ENCODE results near the gene MZF1.

MZF1 gene

DNA sequence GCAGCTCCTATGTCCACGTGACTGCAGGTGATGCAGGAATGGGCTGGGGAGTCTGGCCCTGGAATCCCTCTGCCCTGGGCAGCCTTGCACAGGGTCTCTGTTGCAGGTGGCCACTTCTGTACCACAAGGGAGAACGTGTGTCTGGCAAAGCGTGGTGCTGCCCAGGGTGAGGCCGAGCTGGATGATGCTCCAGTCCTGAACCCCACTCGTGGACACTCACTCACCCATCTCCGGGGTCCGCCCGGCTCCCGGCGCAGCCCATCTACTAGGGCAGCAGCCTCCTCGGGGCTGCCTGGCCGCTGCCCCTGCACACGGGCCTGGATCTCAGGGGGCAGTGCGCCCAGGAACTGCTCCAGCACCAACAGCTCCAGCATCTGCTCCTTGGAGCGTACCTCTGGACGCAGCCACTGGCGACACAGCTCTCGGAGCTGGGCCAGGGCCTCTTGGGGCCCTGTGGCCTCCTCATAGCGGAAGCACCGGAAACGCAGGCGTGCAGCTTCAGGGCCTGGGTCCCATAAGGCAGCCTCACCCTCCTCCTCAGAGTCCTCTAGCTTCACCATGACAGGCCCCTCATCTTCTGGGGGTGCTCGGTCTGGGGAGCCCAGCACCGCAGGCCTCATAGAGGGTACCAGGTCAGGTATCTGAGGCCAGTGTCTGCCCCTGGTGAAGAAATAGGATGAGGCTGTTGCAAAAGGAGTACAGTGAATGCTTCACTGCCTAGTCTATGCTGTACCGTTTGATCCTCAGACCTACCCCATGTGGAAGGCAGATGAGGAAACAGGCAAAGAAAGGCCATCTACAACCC lies 2.2 kb downstream of the MZF1 start:
- no peak for DNase-seq (ENCODE audit: low spot score)

DNA sequence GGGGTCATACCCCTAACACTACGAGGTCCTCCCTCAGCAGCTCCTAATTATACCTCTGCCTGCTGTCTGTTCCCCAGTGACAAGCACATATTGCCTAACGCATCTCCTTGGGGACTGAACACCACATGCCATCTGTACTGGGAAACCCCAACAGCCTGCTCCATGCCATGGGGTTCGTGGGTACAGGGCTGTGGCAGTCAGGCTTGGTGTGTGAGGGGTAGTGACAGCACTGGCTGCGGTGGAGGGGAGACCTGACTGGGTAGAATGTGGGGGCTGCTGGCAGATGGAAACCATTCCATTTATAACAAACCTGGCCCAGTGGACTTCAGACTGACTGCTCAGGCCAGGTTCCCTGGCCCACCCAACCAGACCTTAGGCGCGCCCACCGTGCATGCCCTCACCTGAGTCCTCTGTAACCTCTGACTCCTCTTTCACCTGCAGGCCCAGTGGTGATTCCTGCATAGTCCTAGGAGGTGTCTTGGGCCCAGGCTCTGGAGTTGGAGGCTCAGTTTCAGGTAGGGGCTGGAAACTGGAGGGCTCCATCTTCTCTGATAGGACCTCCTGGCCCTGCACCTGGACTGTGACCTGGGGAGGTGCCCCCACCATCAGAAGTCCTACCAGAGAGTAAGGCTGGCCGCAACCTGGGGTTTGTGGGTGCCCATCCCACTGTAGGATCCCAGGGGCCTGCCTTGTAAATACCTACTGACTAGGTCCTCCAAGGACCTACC lies 3.0 kb downstream of the MZF1 start:
- DNase-seq (ENCODE audit: low spot score): no peak

DNA sequence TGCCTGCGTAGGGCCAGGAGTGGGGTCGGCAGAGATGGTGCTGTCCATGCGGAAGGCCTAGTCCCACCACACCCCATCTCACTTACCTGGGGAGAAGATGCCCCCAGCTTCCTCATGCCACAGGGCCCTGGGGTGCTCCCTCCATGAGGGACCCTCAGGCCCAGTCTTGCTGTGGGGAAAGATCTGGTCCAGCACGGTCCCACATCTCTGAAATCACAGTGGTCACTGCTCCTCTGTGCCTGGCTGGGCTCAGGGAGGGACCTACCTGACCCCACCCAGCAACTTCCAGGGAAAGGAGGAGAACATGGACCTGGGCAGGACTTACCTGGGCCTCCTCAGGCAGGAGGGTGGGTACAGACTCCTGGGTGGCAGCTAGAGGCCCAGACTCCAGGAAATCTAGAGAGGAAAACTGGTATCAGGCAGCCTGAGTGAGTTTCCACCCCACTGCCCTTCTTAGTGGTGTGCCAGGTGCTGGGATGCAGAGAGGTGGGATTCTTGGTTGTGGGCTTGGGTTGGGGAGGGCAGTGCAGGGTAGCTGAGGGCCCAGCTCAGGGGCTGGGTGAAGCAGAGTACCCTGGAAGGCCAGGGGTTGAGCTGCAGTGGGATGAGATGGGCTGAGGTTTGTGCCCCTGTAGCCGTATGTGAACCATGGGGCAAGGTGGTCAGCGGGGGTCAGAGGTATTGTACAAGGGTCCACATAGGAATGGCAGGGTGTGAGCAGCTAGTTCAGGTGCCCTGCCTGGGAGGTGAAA lies 3.8 kb downstream of the MZF1 start:
- no peak for DNase-seq (ENCODE audit: low spot score)

DNA sequence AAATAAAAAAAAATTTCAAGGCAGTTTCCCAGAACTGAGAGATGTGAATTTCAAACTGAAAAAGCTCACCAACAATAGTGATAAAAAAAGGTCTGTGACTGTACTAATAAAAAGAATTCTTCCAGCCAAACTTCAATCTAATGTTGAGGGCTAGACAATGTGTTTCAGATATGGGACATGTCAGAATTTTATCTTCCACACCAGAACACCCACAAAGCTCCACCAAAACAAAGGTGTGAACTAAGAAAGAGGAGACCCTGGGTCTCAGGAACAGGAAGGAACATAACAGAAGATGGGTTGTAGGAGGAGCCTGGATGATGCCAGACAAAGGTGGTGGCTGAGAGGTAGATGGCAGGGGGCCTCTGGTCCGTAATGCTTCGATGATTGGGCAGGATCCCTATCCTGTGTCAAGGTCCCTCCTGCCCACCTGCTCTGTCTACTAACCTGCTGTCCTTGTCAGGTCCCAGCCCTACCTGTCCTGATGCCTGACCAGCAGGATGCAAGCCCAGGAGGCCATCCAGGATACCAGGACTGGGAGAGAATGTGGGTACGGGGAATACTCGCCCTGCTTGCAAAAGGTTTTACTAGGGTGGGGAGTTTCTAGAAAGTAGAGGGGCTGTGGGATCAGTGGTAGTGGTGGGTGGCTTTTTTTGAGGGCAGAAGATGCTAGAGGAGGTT lies 4.5 kb downstream of the MZF1 start:
- no peak for DNase-seq (ENCODE audit: low spot score)

DNA sequence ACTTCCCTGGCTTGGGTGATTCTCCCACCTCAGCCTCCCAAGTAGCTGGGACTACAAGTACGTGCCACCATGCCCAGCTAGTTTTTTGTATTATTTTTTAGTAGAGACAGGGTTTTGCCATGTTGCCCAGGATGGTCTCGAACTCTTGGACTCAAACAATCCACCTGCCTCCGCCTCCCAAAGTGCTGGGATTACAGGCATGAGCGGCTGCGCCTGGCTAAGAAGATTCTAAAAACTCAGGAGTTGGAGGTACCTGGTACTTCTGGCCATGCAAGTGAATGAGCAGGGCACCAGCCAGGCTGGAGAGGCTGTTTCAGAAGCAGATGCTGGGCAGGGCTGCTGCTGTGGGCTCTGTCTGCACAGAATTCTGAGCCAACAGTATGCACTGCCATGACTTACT lies 6.1 kb downstream of the MZF1 start:
- DNase-seq (ENCODE audit: low spot score): no peak

DNA sequence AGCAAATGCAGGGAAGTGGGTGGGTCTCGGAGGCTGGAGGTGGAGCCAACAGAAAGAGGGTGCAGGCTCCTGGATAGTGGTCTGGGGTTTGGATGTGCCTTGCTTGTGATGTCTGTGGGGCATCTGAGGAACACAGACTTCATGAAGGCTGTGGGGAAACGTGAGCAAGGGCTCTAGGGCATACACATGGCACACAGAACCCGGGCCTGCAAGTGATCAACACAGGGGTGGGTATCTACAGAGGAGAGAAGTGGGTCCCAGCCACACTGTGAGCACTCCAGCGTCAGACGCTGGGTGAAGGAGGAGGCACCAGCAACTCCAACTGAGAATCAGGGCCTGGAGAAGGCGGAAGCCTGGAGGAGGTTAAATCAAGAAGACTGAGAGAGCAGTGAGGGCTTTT lies 9.3 kb downstream of the MZF1 start:
- no peak for DNase-seq (ENCODE audit: low spot score)

DNA sequence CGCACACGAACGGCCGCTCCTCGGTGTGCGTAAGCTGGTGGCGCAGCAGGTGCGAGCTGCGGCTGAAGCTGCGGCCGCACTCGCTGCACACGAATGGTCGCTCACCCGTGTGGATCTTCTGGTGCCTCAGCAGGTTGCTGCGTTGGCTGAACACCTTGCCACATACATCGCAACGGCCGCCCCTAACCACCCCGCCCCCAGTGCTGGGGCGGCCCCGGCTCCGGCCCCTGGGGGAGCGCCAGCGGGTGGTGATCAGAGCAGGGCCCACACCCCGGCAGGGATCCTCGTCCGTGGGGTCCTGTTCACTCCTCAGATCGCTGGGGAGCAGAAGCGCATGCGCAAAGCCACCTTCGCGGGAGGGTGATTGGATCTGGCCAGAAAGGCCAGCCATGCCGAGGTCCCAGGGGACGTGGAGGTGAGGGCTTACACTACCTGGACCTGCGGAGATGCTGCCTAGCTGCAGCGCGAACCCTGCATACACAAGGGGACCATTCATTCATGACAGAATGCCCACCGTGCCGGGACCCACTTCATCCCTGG lies 10.0 kb downstream of the MZF1 start:
- no peak for DNase-seq (ENCODE audit: low spot score)

DNA sequence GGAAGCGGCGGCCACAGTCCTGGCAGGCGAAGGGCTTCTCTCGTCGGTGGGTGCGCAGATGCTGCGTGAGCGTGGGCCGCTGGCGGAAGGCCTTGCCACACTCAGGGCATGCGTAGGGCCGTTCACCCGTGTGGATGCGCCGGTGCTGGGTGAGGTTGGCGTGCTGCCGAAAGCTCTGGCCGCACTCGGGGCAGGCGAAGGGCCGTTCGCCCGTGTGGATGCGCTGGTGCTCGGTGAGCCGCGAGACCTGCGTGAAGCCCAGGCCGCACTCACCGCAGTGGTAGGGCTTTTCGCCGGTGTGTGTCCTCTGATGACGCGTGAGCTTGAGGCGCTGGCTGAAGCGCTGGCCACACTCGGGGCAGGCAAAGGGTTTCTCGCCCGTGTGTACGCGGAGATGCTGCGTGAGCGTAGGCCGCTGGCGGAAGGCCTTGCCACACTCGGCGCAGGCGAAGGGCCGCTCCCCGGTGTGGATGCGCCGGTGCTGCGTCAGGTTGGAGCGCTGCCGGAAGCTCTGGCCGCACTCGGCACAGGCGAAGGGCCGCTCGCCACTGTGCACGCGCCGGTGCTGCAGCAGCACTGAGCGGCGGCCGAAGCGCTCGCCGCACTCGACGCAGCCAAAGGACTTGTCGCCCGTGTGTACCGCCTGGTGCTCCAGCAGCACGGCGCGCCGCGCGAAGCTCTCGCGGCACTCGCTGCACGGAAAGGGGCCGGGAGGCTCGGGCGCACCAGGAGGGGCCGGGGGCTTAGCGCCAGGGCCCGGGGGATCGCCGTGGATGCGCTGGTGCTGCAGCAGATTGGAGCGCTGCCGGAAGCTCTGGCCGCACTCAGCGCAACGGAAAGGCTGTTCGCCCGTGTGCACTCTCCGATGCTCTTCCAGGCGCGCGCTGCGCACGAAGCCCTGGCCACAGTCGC lies 10.8 kb downstream of the MZF1 start:
- no peak for DNase-seq (ENCODE audit: low spot score)

DNA sequence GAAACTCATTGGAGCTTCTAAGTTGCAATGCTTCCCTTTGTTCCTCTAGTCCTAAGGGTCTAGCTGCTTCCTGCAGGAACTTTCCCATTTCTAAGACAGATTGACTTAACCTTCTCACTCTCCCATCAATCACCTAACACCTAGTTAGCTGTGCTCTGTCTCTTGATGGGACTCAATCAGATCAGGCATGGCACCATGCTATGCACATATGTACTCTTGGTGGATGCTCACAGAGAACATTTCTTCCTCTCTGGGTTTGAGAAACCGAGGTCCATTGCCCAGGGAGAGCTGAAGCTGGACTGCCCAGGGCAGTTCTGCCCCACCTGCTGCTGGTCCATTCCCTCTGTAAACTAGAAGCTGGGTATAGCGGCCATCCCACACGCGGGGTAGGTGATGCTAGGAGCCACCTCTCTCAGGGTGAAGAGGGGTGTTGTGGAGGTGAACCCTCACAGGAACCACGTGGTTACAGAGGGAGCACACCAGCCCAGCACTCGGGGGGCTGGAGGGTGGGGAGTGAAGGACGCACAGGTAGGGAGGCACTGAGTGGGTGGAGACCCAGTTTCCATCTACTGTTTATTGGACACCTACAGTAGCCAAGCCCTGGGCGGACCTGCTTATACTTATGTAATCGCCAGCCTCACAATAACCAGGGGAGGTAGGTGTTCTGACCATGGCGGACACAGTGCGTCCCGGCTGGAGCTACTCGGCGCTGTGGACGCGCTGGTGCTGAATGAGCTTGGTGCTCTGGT lies 11.6 kb downstream of the MZF1 start:
- no peak for DNase-seq (ENCODE audit: low spot score)

DNA sequence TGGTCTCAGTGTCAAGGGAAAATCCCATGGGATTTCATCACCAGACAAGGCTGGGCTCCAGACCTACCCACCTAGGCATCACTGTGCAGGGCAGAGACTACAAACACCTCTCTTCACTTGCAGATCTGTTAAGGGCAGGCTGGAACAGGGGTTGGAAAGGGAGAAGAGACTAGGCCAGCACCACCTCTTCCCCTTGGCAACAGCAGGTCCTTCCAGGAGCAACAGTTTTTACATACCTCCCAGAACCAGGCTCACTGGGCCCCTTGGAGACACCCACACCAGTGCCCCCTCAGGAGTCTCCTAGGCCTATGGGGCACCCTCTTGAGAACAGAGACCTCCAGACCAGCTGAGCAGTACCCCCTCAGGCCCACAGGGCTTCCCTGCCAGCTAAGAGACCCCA lies 12.2 kb downstream of the MZF1 start:
- DNase-seq (ENCODE audit: low spot score): no peak

DNA sequence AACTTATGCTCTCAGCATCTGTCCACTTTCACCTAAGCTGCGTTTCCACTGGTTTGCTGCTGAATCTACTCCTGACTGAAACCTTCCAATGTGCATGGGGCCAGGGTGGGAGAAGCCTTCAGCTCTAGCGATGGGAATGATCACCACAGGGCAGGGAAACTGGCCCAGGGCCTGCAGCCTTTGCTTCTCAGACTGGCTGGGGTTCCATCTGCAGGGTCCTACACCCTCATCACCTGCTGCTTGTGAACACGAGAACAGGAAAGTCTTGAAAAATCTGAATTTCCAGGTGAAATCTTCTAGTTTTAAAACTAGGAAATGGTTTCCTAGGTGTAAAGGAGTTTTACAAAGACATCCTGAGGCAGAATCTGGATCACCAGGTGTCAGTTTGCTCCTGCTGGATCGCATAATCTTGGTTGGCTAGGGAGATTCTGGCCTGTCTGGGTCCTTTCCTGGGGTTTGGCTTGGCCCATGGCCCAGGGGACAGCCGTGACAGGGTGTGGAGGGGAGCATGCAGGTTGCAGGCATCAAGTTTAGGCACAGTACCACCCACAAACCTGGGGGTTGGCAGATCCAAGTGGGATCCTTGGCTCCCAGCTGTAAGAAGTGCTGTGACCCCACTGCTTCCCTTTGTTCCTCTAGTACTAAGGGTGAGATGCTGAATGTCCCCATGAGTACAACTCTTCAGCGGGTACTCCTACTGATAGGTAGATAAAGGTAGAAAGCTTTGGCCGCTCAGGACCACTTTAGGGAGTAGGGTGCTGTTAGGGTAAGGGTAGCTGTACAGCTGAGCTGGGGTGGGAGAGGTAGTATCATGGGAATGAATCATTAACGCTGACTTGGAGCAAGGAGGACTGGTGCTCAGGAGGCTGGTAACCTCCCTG lies 12.9 kb downstream of the MZF1 start:
- DNase-seq (ENCODE audit: low spot score): no peak

DNA sequence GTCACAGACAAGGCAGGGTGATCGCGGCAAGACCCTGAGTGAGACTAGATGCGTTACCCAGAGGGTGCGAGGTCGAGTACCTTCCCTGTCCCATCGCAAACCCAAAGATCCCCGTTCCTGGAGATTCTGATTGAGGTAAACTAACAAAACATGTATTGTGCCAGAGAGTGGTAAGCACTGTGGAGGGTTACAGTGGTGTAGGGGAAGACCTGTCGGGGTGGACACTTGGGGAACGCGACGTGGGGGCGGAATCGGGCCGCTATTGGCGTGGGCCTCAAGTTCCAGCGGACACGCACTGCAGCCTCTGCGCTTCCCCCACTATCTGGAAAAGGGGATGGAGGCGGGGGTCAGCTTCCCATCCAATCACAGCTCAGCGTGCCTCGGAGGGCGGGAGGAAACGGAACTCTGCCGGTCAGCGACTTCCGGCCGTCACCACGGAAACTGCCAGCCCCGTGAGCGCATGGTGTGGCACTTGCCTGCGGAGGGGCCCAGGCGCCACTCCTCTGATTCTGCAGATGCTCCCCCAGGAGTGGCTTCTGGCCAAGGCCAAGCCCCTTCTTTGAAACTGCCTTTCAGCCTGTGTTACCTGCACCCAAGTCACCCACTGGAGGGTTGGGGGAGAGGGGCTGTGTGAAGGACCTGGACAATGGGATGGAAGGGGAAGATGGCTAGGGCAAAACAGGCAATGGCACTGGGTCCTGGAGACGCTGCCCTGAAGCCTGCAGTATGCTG lies 13.7 kb downstream of the MZF1 start:
- DNase-seq (ENCODE audit: low spot score): peak; percentile 96

DNA sequence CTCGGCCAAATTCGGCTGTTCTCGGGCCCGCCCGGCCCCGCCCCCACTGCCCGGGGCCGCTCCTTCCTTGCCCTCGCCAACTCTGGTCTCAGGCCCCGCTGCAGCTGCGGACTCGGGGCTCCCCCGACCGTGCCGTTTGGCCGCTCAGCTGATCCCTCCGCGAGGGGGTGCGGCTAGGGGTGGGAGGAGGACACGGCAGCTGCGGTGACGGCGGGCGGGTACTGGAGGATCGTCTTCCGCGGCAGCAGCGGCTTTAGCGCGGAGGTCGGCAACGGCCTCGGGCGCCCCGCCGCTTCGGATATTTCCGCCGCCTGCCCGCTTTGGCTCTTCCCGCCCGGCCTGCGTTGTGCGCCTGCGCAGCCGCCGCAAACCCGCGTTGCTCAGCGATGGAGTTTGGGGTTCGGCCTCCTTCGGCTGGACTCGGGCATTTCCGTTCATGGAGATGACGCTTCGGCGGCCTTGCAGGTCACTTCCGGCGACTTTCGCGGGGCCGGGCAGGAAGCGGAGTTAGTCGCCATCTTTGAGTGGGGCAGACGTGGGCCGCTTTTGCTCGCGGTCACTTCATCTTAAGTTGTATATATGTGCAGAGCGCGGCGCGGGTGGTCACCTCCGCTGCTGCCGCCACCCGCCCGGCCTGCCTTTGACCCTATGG lies 14.4 kb downstream of the MZF1 start:
- DNase-seq (ENCODE audit: low spot score): peak; percentile 99

DNA sequence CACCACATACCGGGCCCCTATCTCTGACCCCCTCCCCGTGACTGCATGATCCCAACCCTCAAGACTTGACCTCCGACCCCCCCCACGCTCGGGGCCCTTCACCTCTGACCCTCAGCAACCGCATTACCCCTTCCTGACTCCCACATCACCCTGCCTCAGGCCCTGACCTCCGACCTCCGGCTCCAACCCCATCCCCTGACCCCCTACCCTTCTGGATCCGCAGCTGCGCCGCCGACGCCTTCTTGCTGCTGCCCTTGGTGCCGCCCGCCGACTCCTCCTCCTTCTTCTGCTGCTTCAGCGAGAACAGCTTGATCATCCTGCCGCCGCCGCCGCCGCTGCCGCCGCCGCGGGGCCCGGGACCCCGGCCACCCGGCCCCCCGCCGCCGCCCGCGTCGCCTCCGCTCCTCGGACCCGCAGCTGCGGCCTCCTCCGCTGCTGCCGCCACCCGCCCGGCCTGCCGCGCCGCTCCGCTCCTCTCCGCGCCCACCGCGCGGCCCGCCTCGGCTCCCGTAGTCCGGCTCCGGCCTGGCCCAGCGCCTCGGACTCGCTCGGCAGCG lies 15.0 kb downstream of the MZF1 start, which contains the start of gene UBE2M:
Gene UBE2M (minus strand): TSS at position 546 of the 557 bp plus-strand sequence. CDS start 230 bp downstream, at position 316.
- peak; percentile 57 for DNase-seq (ENCODE audit: low spot score)

DNA sequence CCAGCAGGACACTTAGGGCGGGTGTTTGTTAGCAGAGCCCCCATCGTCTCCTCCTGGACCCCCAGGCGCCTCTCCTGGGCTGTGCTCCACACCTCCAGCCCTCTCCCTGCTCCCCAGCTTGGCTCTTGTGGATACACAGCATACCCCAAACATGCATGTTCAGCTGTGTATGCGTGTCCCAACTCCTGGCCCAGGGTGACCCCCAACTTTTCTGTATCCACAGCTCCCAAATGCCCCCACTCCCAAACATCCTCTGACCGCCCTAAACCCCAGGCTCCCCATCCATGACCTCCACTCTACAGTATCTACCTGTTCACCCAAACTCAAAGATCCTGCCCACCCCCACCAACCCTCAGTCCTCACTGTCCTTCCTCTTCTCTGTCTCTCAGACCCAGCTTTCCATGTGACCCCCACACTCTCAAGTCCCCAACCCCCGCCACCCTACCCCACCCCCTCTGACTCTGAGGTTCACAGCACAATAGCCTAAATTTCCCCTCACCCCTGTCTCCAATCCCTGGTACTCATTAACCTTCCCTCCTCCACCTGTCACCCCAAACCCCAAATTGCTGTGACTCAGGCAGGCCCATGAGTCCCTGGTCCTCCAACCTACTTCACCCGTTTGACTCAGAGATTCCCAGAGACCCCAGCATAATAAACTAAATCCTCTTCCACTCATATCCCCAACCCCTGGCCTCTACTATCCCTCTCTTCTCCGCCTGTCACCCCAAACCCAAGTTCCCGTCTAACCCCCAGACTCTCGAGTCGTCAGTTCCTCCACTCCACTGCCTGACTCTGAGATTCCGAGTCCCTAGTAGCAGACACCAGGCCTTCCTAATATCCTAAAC lies 15.7 kb downstream of the MZF1 start:
- DNase-seq (ENCODE audit: low spot score): peak; percentile 44

DNA sequence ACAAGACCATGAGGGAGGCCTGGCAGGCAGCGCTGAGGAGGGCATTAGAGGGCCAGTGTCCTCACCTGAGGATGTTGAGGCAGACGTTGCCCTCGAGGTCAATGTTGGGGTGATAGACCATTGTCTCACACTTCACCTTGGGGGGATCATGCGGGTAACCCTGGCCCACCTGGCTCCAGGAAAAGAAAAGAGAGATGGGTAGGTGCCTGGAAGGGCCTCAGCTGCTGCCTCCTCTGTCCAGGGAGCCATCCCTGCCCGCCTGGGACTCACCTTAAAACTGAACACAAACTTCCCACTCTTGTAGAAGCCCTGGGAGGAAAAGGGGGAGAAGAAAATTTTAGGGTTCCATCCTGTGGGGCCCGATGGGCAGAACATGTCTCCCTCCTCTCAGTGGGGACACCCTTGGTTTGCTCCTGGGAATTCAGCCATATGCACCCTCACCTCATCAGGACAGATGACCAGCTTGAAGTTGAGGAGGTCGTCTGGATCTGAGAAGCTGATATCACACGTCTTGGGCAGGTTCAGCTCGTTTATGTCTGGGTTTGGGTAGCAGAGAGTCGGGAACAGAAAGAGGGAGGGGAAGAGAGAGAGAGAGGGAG lies 16.4 kb downstream of the MZF1 start:
- DNase-seq (ENCODE audit: low spot score): no peak

All from RKO (cell line).